Measurements from ENCODE around the gene CDC16.

Gene CDC16

GRCh38 chr13:114311387-114311786 lies 76.7 kb downstream of the CDC16 start:
- DNase-seq (ENCODE audit: low read depth), result no peak
- no peak for TF ChIP-seq CTCF (conservative IDR thresholded peaks at IDR 0.05; ENCODE audit: control insufficient read depth, insufficient read depth, low read depth, low read length)
- no peak overlapping the region for H3K4me3 ChIP-seq (ENCODE audit: control insufficient read depth, low read depth, low read length)

DNA sequence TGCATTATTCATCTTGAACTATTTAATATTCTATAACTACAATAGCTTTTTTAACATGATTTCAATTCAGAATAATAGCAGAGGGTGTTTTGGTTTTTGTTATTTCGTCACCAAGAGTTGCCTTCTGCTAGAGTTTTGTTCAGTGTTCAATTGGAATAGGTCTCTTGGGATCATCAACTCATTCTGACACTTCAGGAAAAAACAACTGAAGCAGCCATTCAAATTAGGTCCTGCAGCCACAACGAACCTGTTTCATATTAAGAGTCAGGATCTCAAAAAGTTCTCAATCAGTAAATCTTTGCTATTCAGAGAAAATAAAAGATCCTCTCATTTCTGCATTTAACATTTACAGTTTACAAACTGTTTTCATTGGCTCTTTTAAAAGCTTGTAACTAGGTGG lies 77.2 kb downstream of the CDC16 start:
- H3K4me3 ChIP-seq (ENCODE audit: control insufficient read depth, low read depth, low read length), result no peak overlapping the region
- TF ChIP-seq CTCF (conservative IDR thresholded peaks at IDR 0.05; ENCODE audit: control insufficient read depth, insufficient read depth, low read depth, low read length), result no peak
- DNase-seq (ENCODE audit: low read depth), result peak; percentile 85

DNA sequence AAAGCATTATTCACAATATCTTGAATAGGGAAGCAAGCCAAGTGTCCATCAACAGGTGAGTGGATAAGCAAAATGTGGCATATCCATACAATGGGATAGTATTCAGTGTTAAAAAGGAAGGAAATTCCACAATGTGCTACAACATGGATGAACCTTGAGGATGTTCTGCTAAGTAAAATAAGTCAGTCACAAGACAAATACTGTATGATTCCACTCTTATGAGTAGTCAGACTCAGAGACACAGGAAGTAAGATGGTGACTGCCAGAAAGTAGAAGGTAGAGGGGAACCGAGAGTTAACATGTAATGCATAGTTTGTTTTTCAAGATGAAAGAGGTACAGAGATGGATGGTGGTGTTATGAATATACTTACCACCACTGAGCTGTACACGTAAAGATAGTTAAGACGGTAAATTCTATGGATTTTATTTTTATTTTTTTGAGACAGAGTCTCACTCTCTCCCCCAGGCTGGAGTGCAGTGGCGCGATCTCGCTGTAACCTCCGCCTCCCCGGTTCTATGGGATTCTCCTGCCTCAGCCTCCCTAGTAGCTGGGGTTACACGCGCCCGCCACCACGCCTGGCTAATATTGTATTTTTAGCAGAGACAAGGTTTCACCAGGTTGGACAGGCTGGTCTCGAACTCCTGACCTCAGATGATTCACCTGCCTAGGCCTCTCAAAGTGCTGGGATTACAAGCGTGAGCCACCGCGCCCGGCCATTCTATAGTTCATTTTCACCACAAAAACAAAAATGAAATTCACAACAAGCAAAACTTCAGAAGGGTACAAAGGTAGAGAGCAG lies 78.6 kb downstream of the CDC16 start:
- peak overlapping the region; percentile 49 for H3K4me3 ChIP-seq (ENCODE audit: control insufficient read depth, low read depth, low read length)
- DNase-seq (ENCODE audit: low read depth), result peak; percentile 48
- TF ChIP-seq CTCF (conservative IDR thresholded peaks at IDR 0.05; ENCODE audit: control insufficient read depth, insufficient read depth, low read depth, low read length), result no peak

- peak within 1 kb of the TSS; percentile 82 for H3K4me3 ChIP-seq (ENCODE audit: control insufficient read depth, low read depth, low read length)
- DNase-seq (ENCODE audit: low read depth), result peak; percentile 95
- no peak for TF ChIP-seq CTCF (conservative IDR thresholded peaks at IDR 0.05; ENCODE audit: control insufficient read depth, insufficient read depth, low read depth, low read length)
These were observed 79.6 kb downstream of the CDC16 start, which contains the start of gene CHAMP1 for GRCh38 chr13:114314074-114314912. CHAMP1 (plus strand) TSS chr13:114314503; CDS start chr13:114323843, 9,340 bp downstream.

- no peak for DNase-seq (ENCODE audit: low read depth)
- TF ChIP-seq CTCF (conservative IDR thresholded peaks at IDR 0.05; ENCODE audit: control insufficient read depth, insufficient read depth, low read depth, low read length), result no peak
- peak overlapping the region; percentile 82 for H3K4me3 ChIP-seq (ENCODE audit: control insufficient read depth, low read depth, low read length)
These were observed 80.5 kb downstream of the CDC16 start for GRCh38 chr13:114315074-114315785.

DNA sequence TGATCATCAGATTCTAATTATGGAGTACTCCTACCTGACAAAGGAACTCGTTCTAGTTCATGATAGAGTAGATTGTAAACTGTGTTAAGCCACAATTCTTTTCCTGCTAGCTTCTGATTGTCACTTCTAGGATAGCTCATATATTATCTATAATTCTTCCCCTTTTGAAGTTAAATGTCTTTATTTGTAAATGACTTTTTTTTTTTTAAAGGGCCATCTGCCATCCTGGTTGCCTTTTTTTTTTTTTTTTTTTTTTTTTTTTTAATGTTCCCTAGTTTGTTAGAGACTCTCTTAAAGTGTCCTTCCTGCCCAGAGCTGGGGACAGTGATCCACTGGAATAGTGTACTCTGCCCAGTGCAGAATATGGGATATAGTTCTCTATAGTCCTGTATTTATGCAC lies 83.9 kb downstream of the CDC16 start:
- no peak overlapping the region for H3K4me3 ChIP-seq (ENCODE audit: control insufficient read depth, low read depth, low read length)
- DNase-seq (ENCODE audit: low read depth), result no peak
- no peak for TF ChIP-seq CTCF (conservative IDR thresholded peaks at IDR 0.05; ENCODE audit: control insufficient read depth, insufficient read depth, low read depth, low read length)
